HG02759 (cell line): Measurements from ENCODE around the gene PCDHA5.
"Not testable (repeated sequence)": the region's sequence is repeated elsewhere in the genome, so short reads cannot be mapped to it uniquely, and the experiment has no call there.

Experiments
- ATAC-seq: cut with Tn5 transposase; IDR thresholded peaks from one replicate; pipeline ENCODE4 v1.9.1; 2021; ENCODE audit warnings: mild to moderate bottlenecking, moderate library complexity; ENCODE audit not compliant: unreplicated experiment

The PCDHA5 gene

DNA sequence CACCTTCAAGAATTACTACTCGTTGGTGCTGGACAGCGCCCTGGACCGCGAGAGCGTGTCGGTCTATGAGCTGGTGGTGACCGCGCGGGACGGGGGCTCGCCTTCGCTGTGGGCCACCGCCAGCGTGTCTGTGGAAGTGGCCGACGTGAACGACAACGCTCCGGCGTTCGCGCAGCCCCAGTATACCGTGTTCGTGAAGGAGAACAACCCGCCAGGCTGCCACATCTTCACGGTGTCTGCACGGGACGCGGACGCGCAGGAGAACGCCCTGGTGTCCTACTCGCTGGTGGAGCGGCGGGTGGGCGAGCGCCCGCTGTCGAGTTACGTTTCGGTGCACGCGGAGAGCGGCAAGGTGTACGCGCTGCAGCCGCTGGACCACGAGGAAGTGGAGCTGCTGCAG, 1.6 kb downstream of the PCDHA5 start:
- ATAC-seq = not testable (repeated sequence)

DNA sequence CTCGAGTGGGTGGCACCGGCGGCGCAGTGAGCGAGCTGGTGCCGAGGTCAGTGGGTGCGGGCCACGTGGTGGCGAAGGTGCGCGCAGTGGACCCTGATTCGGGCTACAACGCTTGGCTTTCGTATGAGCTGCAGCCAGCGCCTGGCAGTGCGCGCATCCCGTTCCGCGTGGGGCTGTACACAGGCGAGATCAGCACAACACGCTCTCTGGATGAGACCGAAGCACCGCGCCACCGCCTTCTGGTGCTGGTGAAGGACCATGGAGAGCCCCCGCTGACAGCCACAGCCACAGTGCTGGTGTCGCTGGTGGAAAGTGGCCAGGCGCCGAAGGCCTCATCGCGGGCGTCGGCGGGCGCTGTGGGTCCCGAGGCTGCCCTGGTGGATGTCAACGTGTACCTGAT, 2.1 kb downstream of the PCDHA5 start:
- no peak for ATAC-seq

- no peak for ATAC-seq
These were observed 6.4 kb downstream of the PCDHA5 start, which contains the start of gene PCDHA6 for GRCh38 chr5:140827704-140828361. TSS of gene PCDHA6 (plus strand) at chr5:140827960. CDS start at chr5:140828092, 132 bp downstream.

GRCh38 chr5:140828362-140828737, 6.9 kb downstream of the PCDHA5 start:
- ATAC-seq = no peak

GRCh38 chr5:140829511-140830501, 8.4 kb downstream of the PCDHA5 start:
- not testable (repeated sequence) for ATAC-seq

GRCh38 chr5:140833993-140834392, 12.6 kb downstream of the PCDHA5 start, which contains the start of gene PCDHA7:
TSS of gene PCDHA7 (plus strand) at chr5:140834269. CDS start at chr5:140834384, 115 bp downstream.
- ATAC-seq = no peak

- not testable (repeated sequence) for ATAC-seq
These were observed 13.1 kb downstream of the PCDHA5 start for GRCh38 chr5:140834439-140835008.

DNA sequence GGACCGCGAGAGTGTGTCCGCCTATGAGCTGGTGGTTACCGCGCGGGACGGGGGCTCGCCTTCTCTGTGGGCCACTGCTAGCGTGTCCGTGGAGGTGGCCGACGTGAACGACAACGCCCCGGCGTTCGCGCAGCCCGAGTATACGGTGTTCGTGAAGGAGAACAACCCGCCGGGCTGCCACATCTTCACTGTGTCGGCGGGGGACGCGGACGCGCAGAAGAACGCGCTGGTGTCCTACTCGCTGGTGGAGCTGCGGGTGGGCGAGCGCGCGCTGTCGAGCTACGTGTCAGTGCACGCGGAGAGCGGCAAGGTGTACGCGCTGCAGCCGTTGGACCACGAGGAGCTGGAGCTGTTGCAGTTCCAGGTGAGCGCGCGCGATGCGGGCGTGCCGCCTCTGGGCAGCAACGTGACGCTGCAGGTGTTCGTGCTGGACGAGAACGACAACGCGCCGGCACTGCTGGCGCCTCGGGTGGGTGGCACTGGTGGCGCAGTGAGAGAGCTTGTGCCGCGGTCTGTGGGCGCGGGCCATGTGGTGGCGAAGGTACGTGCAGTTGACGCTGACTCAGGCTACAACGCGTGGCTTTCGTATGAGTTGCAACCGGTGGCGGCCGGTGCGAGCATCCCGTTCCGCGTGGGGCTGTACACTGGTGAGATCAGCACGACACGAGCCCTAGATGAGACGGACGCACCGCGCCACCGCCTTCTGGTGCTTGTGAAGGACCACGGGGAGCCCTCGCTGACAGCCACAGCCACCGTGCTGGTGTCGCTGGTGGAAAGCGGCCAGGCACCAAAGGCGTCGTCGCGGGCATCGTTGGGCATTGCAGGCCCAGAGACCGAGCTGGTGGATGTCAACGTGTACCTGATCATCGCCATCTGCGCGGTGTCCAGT, 14.5 kb downstream of the PCDHA5 start:
- ATAC-seq = no peak

- ATAC-seq = no peak
These were observed 19.9 kb downstream of the PCDHA5 start, which contains the start of gene PCDHA8 for GRCh38 chr5:140840978-140841962. TSS of gene PCDHA8 (plus strand) at chr5:140841187. CDS start at chr5:140841322, 135 bp downstream.

DNA sequence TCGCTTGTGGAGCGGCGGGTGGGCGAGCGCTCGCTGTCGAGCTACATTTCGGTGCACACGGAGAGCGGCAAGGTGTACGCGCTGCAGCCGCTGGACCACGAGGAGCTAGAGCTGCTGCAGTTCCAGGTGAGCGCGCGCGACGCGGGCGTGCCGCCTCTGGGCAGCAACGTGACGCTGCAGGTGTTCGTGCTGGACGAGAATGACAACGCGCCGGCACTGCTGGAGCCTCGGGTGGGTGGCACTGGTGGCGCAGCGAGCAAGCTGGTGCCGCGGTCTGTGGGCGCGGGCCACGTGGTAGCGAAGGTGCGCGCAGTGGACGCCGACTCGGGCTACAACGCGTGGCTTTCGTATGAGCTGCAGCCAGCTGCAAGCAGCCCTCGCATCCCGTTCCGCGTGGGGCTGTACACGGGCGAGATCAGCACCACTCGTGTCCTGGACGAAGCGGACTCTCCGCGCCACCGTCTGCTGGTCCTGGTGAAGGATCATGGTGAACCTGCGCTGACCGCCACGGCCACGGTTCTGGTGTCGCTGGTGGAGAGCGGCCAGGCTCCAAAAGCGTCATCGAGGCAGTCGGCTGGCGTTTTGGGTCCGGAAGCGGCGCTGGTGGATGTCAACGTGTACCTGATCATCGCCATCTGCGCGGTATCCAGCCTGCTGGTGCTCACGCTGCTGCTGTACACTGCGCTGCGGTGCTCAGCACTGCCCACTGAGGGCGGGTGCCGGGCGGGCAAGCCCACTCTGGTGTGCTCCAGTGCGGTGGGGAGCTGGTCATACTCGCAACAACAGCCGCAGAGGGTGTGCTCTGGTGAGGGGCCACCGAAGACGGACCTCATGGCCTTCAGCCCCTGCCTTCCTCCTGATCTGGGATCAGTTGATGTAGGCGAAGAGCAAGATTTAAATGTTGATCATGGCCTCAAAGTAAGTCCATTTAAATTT, 21.7 kb downstream of the PCDHA5 start:
- ATAC-seq = no peak

DNA sequence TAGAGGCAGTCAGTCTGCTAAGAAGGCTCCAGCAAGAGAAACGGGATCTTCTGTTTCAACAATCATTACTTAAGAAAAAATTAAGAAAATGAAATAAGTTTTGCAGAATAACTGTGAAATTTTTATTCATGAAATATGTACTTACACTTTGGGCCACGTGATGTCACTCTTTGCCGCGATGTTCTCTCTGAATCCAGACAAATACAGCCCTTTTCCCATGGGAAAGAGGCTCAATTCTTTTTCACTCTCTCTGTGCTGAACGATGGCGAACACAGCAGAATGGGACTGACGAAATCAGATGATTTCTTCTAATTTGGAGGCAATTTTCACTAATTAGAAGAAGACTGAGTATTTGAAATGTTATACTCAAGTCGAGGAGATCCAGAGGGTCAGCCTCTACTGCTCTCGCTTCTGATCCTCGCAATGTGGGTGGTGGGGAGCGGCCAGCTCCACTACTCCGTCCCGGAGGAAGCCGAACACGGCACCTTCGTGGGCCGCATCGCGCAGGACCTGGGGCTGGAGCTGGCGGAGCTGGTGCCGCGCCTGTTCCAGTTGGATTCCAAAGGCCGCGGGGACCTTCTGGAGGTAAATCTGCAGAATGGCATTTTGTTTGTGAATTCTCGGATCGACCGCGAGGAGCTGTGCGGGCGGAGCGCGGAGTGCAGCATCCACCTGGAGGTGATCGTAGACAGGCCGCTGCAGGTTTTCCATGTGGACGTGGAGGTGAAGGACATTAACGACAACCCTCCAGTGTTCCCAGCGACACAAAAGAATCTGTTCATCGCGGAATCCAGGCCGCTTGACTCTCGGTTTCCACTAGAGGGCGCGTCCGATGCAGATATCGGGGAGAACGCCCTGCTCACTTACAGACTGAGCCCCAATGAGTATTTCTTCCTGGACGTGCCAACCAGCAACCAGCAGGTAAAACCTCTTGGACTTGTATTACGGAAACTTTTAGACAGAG, 27.0 kb downstream of the PCDHA5 start, which contains the start of gene PCDHA9:
TSS of gene PCDHA9 (plus strand) at position 244 of the 964 bp plus-strand sequence. CDS start at position 358, 114 bp downstream.
- ATAC-seq = not testable (repeated sequence)

- not testable (repeated sequence) for ATAC-seq
These were observed 28.6 kb downstream of the PCDHA5 start for GRCh38 chr5:140849831-140850634.

- ATAC-seq = no peak
These were observed 34.6 kb downstream of the PCDHA5 start, which contains the start of gene PCDHA10 for GRCh38 chr5:140855772-140856674. TSS of gene PCDHA10 (plus strand) at chr5:140855897. CDS start at chr5:140856049, 152 bp downstream.

- no peak for ATAC-seq
These were observed 36.0 kb downstream of the PCDHA5 start for GRCh38 chr5:140857177-140857986.
